A549 (cell line): ENCODE measurements around the gene LDLRAD3.

Experiments
- CHD2 ChIP-seq: fragments of 150-350 bp; IDR thresholded peaks from 2 replicates; pipeline ENCODE4 v1.6.1; 2014; ENCODE audit warnings: low read length; ENCODE audit not compliant: partially characterized antibody
- CTCF ChIP-seq: fragments of >200 bp; sonication (Bioruptor Twin); formaldehyde crosslinking; IDR thresholded peaks from 3 replicates; pipeline ENCODE4 v1.5.1; 2016
- EP300 ChIP-seq, 2 experiments: fragments of >200 bp; sonication (Bioruptor Twin); formaldehyde crosslinking; IDR thresholded peaks; 2 replicates in 1 of 2; 3 replicates in 1 of 2; pipeline ENCODE4 v1.6.1; 2016 to 2017
- HOXA7 ChIP-seq: fragments of 250-450 bp; sonication (Bioruptor Pico); IDR thresholded peaks from 2 replicates; pipeline ENCODE4 v1.5.0; 2020; ENCODE audit warnings: mild to moderate bottlenecking, moderate library complexity
- POLR2A ChIP-seq: IDR thresholded peaks from 2 replicates; pipeline ENCODE4 v1.6.1; 2012; ENCODE audit warnings: mild to moderate bottlenecking, low read length
- RCOR1 ChIP-seq: fragments of 150-350 bp; IDR thresholded peaks from 2 replicates; pipeline ENCODE4 v1.6.1; 2014; ENCODE audit warnings: antibody characterized with exemption, low read length, low read depth
- RNF2 ChIP-seq: fragments of 200-600 bp; sonication (generic); IDR thresholded peaks from 2 replicates; pipeline ENCODE4 v1.6.1; 2016; ENCODE audit warnings: low read depth, mild to moderate bottlenecking, antibody characterized with exemption, moderate library complexity, borderline replicate concordance
- TP53 ChIP-seq: fragments of 250-450 bp; sonication (Bioruptor Pico); IDR thresholded peaks from 2 replicates; pipeline ENCODE4 v1.5.0; 2021; ENCODE audit warnings: mild to moderate bottlenecking, moderate library complexity
- TF ChIP-seq, protein P1 (sequence below): IDR thresholded peaks from 2 replicates; pipeline ENCODE4 v1.6.1; 2012
- TF ChIP-seq, protein P2 (sequence below): fragments of 450-650 bp; IDR thresholded peaks from 2 replicates; pipeline ENCODE4 v1.6.1; 2014; ENCODE audit warnings: antibody characterized with exemption

DNA sequence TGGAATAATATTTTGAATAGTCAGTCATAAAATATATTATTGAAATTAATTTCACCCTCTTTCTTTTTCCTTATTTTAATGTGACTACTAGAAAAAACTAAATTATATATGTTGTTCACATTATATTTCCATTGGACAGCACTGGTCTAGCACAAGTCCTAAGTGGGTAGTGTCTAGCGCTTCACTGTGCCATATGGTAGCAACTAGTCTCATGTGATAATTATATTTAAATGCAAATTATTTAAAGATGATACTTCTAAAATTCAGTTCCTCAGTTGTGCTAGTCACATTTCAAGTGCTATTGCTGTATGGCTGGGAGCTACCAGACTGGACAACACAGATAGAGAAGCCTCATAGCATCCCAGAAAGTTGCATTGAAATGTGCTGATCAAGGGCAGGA is 19.1 kb upstream of the LDLRAD3 start:
- TF ChIP-seq CTCF (no peak), POLR2A (no peak), EP300 (IDR thresholded peaks at IDR 0.05) (no peak), CHD2 (no peak), RCOR1 (no peak), TP53 (CRISPR knock-in tag) (no peak), HOXA7 (CRISPR knock-in tag) (no peak), RNF2 (no peak)
- TF ChIP-seq, protein P1, sequence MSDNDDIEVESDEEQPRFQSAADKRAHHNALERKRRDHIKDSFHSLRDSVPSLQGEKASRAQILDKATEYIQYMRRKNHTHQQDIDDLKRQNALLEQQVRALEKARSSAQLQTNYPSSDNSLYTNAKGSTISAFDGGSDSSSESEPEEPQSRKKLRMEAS = no peak
- TF ChIP-seq, protein P2, sequence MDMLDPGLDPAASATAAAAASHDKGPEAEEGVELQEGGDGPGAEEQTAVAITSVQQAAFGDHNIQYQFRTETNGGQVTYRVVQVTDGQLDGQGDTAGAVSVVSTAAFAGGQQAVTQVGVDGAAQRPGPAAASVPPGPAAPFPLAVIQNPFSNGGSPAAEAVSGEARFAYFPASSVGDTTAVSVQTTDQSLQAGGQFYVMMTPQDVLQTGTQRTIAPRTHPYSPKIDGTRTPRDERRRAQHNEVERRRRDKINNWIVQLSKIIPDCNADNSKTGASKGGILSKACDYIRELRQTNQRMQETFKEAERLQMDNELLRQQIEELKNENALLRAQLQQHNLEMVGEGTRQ = no peak
